GM19324 (cell line): ENCODE measurements around the gene COTL1.
"Not testable (repeated sequence)": the region's sequence is repeated elsewhere in the genome, so short reads cannot be mapped to it uniquely, and the experiment has no call there.

Experiments
- ATAC-seq: cut with Tn5 transposase; IDR thresholded peaks from one replicate; pipeline ENCODE4 v1.9.1; 2021; ENCODE audit warnings: mild to moderate bottlenecking, moderate library complexity; ENCODE audit not compliant: unreplicated experiment, low FRiP score

The COTL1 gene

DNA sequence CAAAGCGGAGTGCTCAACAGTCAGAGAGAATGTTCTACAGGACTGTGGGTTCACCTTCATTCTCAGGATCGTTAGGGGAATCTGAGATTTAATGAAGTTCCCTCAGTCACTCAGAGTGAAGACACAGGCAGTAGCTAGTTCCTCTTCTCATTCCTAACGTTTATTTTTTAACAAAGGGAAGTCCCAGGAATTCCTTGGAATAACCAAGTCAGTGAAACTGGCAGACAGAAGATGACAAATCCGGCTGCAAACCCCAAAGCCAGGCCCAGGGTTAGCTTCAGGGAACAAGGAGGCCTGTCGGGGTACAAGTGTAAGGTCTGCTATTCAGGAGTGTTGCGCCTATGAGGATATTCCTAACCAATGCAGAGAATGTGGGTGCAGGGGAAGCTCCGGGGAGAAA, 42.0 kb downstream of the COTL1 start:
- ATAC-seq: no peak

DNA sequence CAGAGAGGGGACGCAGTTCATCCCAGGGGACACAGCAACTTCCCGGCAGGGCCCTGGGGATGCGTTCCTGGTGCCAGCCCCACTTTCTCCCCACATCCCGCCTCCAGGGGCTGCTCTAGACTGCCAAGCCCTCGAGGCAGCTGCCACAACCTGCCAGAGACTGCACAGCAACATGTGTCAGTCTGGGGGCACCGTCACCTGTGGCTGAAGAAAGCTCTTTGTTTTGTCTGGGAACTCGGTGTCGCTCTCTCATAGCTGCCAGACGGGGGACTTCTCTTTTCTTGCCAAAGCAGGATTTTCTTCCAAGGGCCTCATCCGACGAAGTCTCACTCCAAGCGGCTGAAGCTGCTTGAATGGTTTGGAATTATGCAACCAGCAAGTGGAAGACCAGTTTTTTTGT, 43.7 kb downstream of the COTL1 start:
- ATAC-seq: no peak

- ATAC-seq: no peak
These were observed 45.8 kb downstream of the COTL1 start for GRCh38 chr16:84572096-84572495.

DNA sequence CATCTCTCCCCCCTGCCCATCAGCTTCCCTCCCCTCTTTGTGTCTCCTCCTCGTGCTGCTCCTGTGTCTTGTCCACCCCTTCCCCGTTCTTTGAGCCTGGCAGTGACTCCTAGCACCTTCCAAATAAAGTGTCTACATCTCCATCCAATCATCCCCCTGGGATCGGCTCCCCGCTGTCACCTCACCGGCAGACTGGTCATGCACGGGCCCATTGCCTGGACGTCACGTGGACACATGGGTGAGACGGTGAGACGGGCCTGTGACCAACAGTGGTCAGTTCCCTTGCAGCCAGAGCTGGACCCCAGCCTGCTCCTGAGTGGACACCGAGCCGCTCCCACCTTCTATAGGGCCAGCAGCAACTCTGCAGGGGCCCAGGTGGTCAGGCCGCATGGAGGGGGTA, 46.4 kb downstream of the COTL1 start:
- ATAC-seq: no peak

DNA sequence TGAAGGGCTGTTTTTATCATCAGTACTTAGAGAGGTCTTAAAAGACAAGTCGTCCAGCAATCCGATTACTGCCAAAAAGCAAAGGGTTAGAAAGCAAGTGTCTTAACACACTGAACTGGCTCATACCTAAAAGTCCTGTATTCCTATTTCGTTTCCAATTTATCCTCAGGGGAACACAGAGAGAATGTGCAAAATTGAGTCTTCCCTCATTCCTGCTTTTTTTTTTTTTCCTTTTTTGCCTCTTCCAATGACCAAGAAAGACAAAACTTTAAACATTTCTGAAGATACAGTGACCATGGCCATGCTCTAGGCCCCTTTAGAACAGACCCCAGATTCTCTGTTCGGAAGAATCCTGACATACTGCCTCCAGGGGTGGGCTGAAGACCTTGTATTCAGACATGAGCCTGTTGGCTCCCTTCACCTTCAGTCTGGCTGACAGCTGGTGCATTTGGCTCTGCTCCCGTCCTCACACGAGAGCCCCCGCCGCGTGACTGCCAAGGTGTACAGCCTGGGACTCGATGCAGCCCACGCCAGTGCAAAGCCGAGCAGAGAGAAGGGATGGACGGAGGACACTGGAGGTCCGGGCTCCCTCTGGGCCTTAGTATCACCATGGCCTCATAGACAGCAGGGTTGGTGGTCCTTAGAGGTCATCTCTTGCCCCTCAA, 47.0 kb downstream of the COTL1 start:
- no peak for ATAC-seq

- no peak for ATAC-seq
These were observed 48.4 kb downstream of the COTL1 start for GRCh38 chr16:84569382-84569987.

DNA sequence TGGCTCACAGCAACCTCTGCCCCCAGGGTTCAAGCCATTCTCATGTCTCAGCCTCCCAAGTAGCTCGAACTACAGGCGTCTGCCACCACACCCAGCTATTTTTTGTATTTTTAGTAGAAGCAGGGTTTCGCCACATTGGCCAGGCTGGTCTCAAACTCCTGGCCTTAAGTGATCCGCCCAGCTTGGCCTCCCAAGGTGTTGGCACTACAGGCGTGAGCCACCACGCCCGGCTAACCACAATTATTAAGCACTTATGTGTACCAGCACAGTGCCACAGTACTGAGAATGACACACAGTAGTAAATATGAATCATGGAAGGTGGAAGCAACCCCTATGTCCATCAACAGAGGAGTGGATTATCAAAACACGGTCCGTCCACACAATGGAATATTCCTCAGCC, 49.8 kb downstream of the COTL1 start:
- ATAC-seq: no peak

GRCh38 chr16:84567286-84567962, 50.5 kb downstream of the COTL1 start:
- ATAC-seq: no peak

- no peak for ATAC-seq
These were observed 51.2 kb downstream of the COTL1 start for GRCh38 chr16:84566545-84567257.

DNA sequence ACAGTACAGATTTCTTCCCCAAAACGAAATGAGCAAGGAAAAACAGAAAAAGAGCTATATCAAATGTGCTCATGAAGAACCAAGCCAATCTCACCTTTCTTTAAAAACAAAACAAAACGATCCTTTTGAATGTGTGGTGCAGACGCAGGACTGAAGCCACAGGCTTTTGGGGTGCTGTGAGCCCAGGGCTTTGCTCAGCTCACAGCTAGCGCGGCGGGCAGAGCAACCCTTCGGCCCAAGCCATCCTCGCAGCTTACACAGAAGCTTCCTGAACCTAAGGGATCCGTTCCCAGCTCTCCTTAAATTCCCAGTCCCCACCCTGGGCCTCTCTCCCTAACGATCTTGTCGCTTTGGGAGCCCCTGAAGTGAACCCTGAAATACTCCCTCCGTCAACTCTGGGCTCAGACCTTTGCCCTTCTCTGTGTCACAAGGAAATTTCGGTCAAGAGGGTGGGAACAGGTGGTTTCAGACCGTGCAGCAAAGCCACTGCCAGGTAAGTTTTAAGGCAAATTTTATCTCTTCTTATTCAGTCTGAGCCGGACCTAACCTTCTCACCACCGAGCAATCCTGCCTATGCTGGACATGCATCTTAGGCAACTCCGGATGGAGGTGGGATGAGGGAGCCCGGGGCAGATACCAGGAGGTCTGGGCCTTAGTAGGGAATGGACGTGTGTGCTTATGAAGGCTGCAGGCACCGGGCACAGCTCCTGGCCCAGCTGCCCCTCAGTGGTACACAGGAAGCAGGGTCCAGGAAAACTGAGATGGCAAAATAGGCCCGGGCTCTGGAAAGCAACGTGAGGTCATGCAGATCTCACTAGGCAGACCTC, 52.0 kb downstream of the COTL1 start:
- no peak for ATAC-seq

DNA sequence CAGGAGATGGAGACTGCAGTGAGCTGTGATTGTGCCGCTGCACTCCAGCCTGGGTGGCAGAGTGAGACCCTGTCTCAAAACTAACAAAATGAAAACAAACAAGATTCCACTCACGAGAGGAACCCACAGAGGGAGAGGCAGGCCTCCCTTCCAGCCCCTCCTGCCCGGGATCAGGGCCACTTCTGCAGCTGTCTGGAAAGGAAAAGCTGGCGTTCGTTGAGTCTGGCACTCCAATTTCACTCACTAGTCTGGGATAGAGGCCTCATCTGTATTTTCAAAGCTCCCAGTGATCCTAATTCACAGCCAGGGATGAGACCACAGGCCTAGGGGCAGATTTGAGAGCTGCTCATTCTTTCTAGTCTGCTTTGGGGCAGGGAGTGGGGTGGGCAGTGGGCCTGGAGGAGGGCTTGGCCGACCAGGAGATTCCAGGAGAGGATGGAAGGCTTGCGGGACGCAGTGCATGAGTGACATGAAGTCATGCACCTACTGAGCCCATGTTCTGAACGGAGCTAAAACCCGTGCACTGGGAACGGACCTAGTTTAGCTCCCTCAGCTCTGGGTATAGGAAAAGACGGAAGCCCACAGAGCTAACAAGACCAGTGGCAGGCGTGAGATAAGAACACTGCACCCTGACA, 54.0 kb downstream of the COTL1 start:
- ATAC-seq: no peak

DNA sequence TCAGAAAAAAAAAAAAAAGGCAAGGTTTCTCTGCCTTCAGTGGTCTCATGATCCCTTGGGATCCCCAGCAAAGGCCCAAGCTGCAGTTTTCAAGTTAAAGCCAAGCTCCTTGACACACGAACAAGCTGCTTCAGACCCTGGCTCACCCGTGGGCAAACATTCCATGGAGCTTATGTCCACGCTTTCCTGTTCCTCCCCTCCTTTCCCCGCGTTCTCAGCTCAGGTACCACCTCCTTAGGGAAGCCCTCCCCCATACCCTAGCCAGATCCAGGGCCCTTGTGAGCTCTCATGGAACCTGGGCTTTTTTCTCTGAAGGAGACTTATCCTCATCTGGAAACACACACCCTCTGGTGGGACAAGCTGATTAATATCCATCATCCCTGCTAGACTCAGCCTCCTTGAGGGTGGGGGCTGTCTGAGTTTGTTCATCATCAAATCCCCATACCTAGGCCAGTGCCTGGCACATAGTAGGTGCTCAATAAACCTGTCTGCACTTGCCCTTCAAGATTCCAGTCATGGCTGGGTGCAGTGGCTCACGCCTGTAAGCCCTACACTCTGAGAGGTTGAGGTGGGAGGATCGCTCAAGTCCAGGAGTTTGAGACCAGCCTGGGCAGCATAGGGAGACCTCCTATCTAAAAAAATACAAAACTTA, 54.7 kb downstream of the COTL1 start:
- ATAC-seq: no peak

GRCh38 chr16:84562174-84562815, 55.6 kb downstream of the COTL1 start:
- no peak for ATAC-seq

GRCh38 chr16:84561291-84561690, 56.6 kb downstream of the COTL1 start:
- ATAC-seq: no peak

GRCh38 chr16:84560269-84560668, 57.6 kb downstream of the COTL1 start:
- ATAC-seq: no peak

DNA sequence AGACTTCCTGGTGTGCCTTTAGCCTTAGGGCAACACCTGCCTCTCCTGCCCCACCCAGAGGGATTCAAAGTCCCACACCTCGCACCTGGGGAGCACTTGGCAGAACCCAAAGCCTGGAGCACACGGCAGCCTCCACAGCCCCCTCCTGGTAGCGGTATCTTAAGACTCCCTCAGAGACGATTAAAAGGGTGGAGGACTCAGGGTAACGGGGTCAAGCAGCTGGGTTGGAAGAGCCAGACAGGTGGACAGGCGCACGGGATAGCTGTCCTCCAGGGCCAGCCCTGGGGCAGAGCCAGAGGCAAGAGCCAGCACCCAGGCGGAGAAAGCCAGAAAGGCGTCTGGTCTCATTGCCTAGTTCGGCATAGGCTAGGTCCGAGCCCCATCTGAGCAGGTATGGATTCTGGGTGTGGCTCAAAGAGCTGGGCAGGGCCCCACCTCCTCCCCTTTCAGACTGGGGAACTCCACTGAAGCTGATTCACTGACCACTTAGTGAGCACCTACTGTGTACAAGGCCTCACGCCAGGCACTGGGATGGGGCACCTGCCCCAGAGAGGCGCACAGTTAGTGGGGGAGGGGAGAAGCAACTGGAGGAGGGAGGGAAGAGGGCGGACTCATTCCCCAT, 58.5 kb downstream of the COTL1 start:
- ATAC-seq: no peak

DNA sequence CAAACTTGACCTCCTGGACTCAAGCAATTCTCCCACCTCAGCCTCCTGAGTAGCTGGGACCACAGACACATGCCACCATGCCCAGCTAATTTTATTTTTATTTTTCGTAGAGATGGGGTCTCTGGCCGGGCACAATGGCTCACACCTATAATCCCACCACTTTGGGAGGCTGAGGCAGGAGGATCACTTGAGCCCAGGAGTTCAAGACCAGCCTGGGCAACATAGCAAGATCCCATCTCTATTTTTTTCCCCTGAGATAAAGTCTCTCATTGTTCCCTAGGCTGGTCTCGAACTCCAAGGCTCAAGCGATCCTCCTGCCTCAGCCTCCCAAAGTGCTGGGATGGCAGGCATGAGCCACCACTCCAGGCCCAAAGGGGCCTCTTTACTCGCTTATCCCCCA, 59.0 kb downstream of the COTL1 start:
- ATAC-seq: not testable (repeated sequence)

GRCh38 chr16:84557504-84557903, 60.4 kb downstream of the COTL1 start:
- no peak for ATAC-seq

GRCh38 chr16:84557059-84557458, 60.8 kb downstream of the COTL1 start:
- no peak for ATAC-seq
